WTC11 (cell line): ENCODE results near the gene STT3B. TPM values are rescaled to one million over a fixed set of nuclear protein-coding genes. Genes with fewer than 3 reads are reported as not detected.

Experiments used
- ATAC-seq: fragments of 200-7000 bp; cut with Tn5 transposase; 2 replicates; pipeline ENCODE4 v1.10.0; 2021; ENCODE audit warnings: mild to moderate bottlenecking, moderate library complexity
- CTCF ChIA-PET: fragments of 300-600 bp; sonication (Branson Sonifier 250); formaldehyde crosslinking; loops from one replicate; lab custom pipeline; 2021; ENCODE audit warnings: antibody characterized with exemption; lab: Charles Lee
- POLR2A ChIA-PET: fragments of 350-600 bp; sonication (Branson Sonifier 250); formaldehyde crosslinking; loops from one replicate; lab custom pipeline; 2021; ENCODE audit warnings: antibody characterized with exemption; lab: Charles Lee
- DNase-seq: peaks from one replicate; pipeline ENCODE4 v3.0.0; 2021; ENCODE audit warnings: low spot score
- H3K27ac Mint-ChIP-seq: 2 replicates; pipeline ENCODE4 v1.8.0; 2021; ENCODE audit warnings: mixed read lengths
- H3K27me3 Mint-ChIP-seq: 2 replicates; pipeline ENCODE4 v1.8.0; 2021; ENCODE audit warnings: low read depth, mild to moderate bottlenecking, moderate library complexity, mixed read lengths
- H3K36me3 Mint-ChIP-seq: 2 replicates; pipeline ENCODE4 v1.8.0; 2021; ENCODE audit warnings: mixed read lengths
- H3K4me1 Mint-ChIP-seq: 2 replicates; pipeline ENCODE4 v1.8.0; 2022; ENCODE audit warnings: mixed read lengths
- H3K4me3 Mint-ChIP-seq: 2 replicates; pipeline ENCODE4 v1.8.0; 2021; ENCODE audit warnings: mild to moderate bottlenecking, moderate library complexity, mixed read lengths
- H3K9me3 Mint-ChIP-seq: 2 replicates; pipeline ENCODE4 v1.8.0; 2021; ENCODE audit warnings: mixed read lengths
- ATF2 ChIP-seq: sonication (generic); formaldehyde crosslinking; IDR thresholded peaks from 2 replicates; pipeline ENCODE4 v1.8.1; 2022; ENCODE audit warnings: low read depth, missing genetic modification reagents, borderline replicate concordance
- ATF3 ChIP-seq: sonication (generic); formaldehyde crosslinking; conservative IDR thresholded peaks from 2 replicates; pipeline ENCODE4 v1.8.1; 2022; ENCODE audit warnings: mild to moderate bottlenecking, missing genetic modification reagents
- CREM ChIP-seq: sonication (generic); formaldehyde crosslinking; IDR thresholded peaks from 2 replicates; pipeline ENCODE4 v1.8.1; 2022; ENCODE audit warnings: mild to moderate bottlenecking, missing genetic modification reagents, moderate library complexity
- CTCF ChIP-seq: fragments of 200-600 bp; IDR thresholded peaks from 2 replicates; pipeline ENCODE4 v1.8.0; 2022; ENCODE audit warnings: antibody characterized with exemption
- E2F5 ChIP-seq: sonication (generic); formaldehyde crosslinking; IDR thresholded peaks from 2 replicates; pipeline ENCODE4 v1.8.1; 2022; ENCODE audit warnings: mild to moderate bottlenecking, moderate library complexity, missing genetic modification reagents
- ERG ChIP-seq: fragments of 250-450 bp; sonication (Bioruptor Pico); IDR thresholded peaks from 2 replicates; pipeline ENCODE4 v1.8.0; 2021; ENCODE audit warnings: mild to moderate bottlenecking
- FOXP1 ChIP-seq: sonication (generic); formaldehyde crosslinking; IDR thresholded peaks from 2 replicates; pipeline ENCODE4 v1.8.0; 2022; ENCODE audit warnings: missing genetic modification reagents, mild to moderate bottlenecking, moderate library complexity, borderline replicate concordance
- GABPB1 ChIP-seq: sonication (generic); formaldehyde crosslinking; IDR thresholded peaks from 2 replicates; pipeline ENCODE4 v1.8.1; 2023; ENCODE audit warnings: mild to moderate bottlenecking, missing genetic modification reagents
- GRHL2 ChIP-seq: fragments of 250-450 bp; sonication (Bioruptor Pico); IDR thresholded peaks from 2 replicates; pipeline ENCODE4 v1.8.0; 2022; ENCODE audit warnings: mild to moderate bottlenecking, moderate library complexity; ENCODE audit not compliant: insufficient replicate concordance, severe bottlenecking
- KAT7 ChIP-seq: sonication (generic); formaldehyde crosslinking; IDR thresholded peaks from 2 replicates; pipeline ENCODE4 v1.8.1; 2023; ENCODE audit warnings: missing genetic modification reagents, mild to moderate bottlenecking, borderline replicate concordance
- MAX ChIP-seq: sonication (generic); formaldehyde crosslinking; IDR thresholded peaks from 2 replicates; pipeline ENCODE4 v1.8.0; 2022; ENCODE audit warnings: mild to moderate bottlenecking, missing genetic modification reagents
- NFE2L1 ChIP-seq: sonication (generic); formaldehyde crosslinking; IDR thresholded peaks from 2 replicates; pipeline ENCODE4 v1.8.1; 2023; ENCODE audit warnings: missing genetic modification reagents
- NFYB ChIP-seq: sonication (generic); formaldehyde crosslinking; conservative IDR thresholded peaks from 2 replicates; pipeline ENCODE4 v1.8.0; 2022; ENCODE audit warnings: low read depth, missing genetic modification reagents
- PRDM15 ChIP-seq: sonication (generic); formaldehyde crosslinking; IDR thresholded peaks from 2 replicates; pipeline ENCODE4 v1.8.0; 2022; ENCODE audit warnings: missing genetic modification reagents
- RELA ChIP-seq: sonication (generic); formaldehyde crosslinking; IDR thresholded peaks from 2 replicates; pipeline ENCODE4 v1.8.1; 2022; ENCODE audit warnings: missing genetic modification reagents, mild to moderate bottlenecking, borderline replicate concordance
- SOX15 ChIP-seq: fragments of 250-450 bp; sonication (Bioruptor Pico); IDR thresholded peaks from 2 replicates; pipeline ENCODE4 v1.9.0; 2021; ENCODE audit warnings: mild to moderate bottlenecking
- ZNF232 ChIP-seq: sonication (generic); formaldehyde crosslinking; IDR thresholded peaks from 2 replicates; pipeline ENCODE4 v1.8.0; 2022; ENCODE audit warnings: mild to moderate bottlenecking, missing genetic modification reagents
- ZNF281 ChIP-seq: sonication (generic); formaldehyde crosslinking; IDR thresholded peaks from 2 replicates; pipeline ENCODE4 v1.8.0; 2023; ENCODE audit warnings: mild to moderate bottlenecking, missing genetic modification reagents
- ZNF416 ChIP-seq: fragments of 250-450 bp; sonication (Bioruptor Pico); IDR thresholded peaks from 2 replicates; pipeline ENCODE4 v1.9.0; 2021; ENCODE audit warnings: mild to moderate bottlenecking, inconsistent platforms
- ZNF423 ChIP-seq: fragments of 250-450 bp; sonication (Bioruptor Pico); IDR thresholded peaks from 2 replicates; pipeline ENCODE4 v2.1.2; 2022; ENCODE audit warnings: mild to moderate bottlenecking, moderate library complexity
- ZNF671 ChIP-seq: fragments of 250-450 bp; sonication (Bioruptor Pico); IDR thresholded peaks from 2 replicates; pipeline ENCODE4 v1.8.0; 2021; ENCODE audit warnings: mild to moderate bottlenecking
- total RNA-seq: library from RNA; stranded (reverse); gene quantifications from 3 replicates; pipeline ENCODE4 v1.2.3, GENCODE V29; 2021

STT3B gene
- total RNA-seq, 1 experiment from 2014 or later: 103 TPM

GRCh38 chr3:31516757-31517156 lies 16.0 kb upstream of the STT3B start:
- no peak overlapping the region for H3K4me3 Mint-ChIP-seq
- no peak for DNase-seq
- TF ChIP-seq GRHL2 (CRISPR knock-in tag): no peak
- no peaks in the 10 kb centered on the region for H3K4me1 Mint-ChIP-seq
- no peaks in the 10 kb centered on the region; the same call in 1 of the 2 replicates for H3K27me3 Mint-ChIP-seq
- H3K27ac Mint-ChIP-seq: no peak overlapping the region
- peaks cover 8% of the 10 kb centered on the region for H3K9me3 Mint-ChIP-seq
- CTCF ChIA-PET: no interaction called here
- ATAC-seq: no peak
- no peaks in the 10 kb centered on the region for H3K36me3 Mint-ChIP-seq
- POLR2A ChIA-PET: interaction anchor here (0.6 to 1.1 kb wide), 2 partner anchors 15 to 1743 kb away, joined by 3 read pairs; no protein-coding TSS in a partner anchor

GRCh38 chr3:31521468-31521867 lies 11.3 kb upstream of the STT3B start:
- H3K9me3 Mint-ChIP-seq: 0 out of 2 replicates have a peak, but pooled peaks cover 3% of the 10 kb centered on the region
- H3K4me3 Mint-ChIP-seq: no peak overlapping the region
- DNase-seq (no peak), ATAC-seq (no peak)
- no peak overlapping the region for H3K27ac Mint-ChIP-seq
- ChIA-PET CTCF (no interaction called here), POLR2A (interaction anchor here (1.6 kb wide), 1 partner anchor 10 kb away, joined by 6 read pairs; no protein-coding TSS in a partner anchor)
- H3K4me1 Mint-ChIP-seq: peaks cover 12% of the 10 kb centered on the region
- no peaks in the 10 kb centered on the region; the same call in 1 of the 2 replicates for H3K27me3 Mint-ChIP-seq
- H3K36me3 Mint-ChIP-seq: no peaks in the 10 kb centered on the region
- TF ChIP-seq NFYB (no peak), GABPB1 (no peak), RELA (CRISPR knock-in tag) (no peak), ZNF416 (CRISPR knock-in tag) (no peak), ATF3 (CRISPR knock-in tag) (no peak), PRDM15 (CRISPR knock-in tag) (no peak)

- CTCF ChIA-PET: no interaction called here
- H3K4me3 Mint-ChIP-seq: no peak overlapping the region
- no peak overlapping the region for H3K27ac Mint-ChIP-seq
- POLR2A ChIA-PET: no interaction called here
- H3K36me3 Mint-ChIP-seq: no peaks in the 10 kb centered on the region
- H3K27me3 Mint-ChIP-seq: no peaks in the 10 kb centered on the region; the same call in 1 of the 2 replicates
- 0 out of 2 replicates have a peak, but pooled peaks cover 3% of the 10 kb centered on the region for H3K9me3 Mint-ChIP-seq
- ATAC-seq (no peak), DNase-seq (no peak)
- peaks cover 12% of the 10 kb centered on the region for H3K4me1 Mint-ChIP-seq
- TF ChIP-seq ZNF423 (CRISPR knock-in tag) (no peak), ERG (CRISPR knock-in tag) (no peak), NFE2L1 (CRISPR knock-in tag) (no peak), ATF2 (no peak), ZNF671 (CRISPR knock-in tag) (no peak), MAX (CRISPR knock-in tag) (no peak), ZNF232 (CRISPR knock-in tag) (no peak), ZNF281 (no peak), CTCF (no peak), FOXP1 (CRISPR knock-in tag) (no peak), E2F5 (CRISPR knock-in tag) (no peak), SOX15 (no peak), KAT7 (CRISPR knock-in tag) (no peak), CREM (CRISPR knock-in tag) (no peak)
Observed at GRCh38 chr3:31522152-31522551, 10.6 kb upstream of the STT3B start.
